CD4-positive, alpha-beta T cell treated with Interleukin-4 for 1 hour (primary cell): Measurements from ENCODE around the gene PODXL2.
A peak's percentile ranks its signal among the peaks of the same experiment; 100 is the strongest.
"Not testable (repeated sequence)": the region's sequence is repeated elsewhere in the genome, so short reads cannot be mapped to it uniquely, and the experiment has no call there.

ENCODE experiments used
- DNase-seq, 2 donors: peaks; one replicate each; pipeline ENCODE4 v3.0.0-alpha.2; 2020 to 2022

Gene PODXL2

DNA sequence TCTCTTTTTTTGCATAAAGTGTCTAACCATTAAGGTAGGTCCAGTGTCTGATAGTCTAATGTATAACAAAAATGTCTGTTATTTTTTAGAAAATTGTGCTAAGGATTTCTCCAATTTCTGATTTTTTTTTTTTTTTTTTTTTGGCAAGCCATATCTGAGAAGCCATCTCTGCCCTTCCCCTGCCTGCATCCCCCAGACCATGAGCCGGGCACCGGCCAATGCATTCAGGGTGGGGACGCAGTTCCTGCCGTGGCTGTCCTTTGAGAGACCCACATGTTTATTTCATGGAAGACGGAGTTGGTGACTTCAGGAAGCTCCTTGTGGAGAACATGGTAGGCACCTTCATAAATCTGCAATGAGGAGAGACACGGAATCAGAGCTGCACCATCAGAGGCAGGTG is 63.0 kb downstream of the PODXL2 start:
- no peak for DNase-seq

DNA sequence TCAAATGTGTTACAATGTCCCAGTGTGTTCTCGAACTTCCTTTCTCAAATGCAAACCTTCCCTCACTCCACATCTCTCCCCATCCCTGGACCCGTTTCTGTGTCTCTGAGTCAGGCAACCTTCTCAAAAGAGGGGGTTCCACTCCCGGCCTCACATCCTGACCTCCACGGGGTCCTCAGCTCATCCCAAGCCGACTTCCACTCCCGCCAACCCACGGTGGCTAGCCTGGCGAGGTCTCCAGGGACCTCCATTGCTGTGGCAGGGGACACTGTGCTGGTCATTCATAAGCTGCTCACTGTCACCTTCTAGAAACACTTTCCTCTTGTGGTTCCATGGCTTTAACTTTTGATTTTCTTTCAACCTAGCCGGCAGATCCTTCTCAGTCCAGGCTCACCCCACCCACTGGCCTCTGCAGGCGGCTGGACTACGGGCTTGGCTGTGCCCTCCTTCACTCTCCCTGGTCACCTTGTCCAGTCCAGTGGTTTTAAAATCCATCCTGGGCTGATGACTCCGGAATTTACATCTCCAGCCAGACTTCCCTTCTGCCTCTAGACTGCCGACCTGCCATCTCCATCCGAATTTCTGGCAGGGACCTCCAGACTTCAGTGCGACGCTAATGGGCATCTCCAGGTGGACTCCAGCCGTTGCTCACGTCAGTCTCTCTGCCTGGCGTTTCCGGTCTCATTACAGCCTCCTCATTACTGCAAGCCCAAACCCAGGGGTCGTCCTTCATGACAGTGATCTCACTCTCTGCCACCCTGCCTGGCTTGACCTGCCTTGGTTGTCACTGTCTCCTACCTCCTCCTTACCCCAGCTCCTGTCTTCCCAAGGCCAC is 63.7 kb downstream of the PODXL2 start:
- DNase-seq: no peak

DNA sequence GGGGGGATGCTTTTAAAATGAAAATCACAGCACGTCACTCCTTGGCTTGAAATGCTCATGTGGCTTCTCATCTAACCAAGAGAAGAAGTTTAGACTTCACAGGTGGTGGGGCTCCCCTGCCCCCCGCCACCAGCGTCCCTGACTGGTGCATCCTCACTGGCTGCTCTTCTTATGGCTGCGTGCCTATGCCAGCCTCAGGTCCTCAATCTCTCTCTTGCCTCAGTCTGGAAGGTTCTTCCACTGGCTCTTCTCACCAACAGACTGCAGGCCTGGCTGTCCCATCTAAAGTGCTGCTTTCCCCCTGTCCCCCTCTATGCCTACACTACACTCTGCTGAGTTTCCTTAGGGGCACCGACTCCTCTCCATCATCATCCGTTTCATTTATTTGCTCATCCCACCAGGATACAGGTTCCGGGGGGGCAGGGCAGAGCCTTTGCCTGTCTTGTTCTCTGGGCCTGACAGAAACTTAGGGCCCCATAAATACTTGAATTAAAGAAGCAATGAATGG is 64.4 kb downstream of the PODXL2 start:
- no peak for DNase-seq

DNA sequence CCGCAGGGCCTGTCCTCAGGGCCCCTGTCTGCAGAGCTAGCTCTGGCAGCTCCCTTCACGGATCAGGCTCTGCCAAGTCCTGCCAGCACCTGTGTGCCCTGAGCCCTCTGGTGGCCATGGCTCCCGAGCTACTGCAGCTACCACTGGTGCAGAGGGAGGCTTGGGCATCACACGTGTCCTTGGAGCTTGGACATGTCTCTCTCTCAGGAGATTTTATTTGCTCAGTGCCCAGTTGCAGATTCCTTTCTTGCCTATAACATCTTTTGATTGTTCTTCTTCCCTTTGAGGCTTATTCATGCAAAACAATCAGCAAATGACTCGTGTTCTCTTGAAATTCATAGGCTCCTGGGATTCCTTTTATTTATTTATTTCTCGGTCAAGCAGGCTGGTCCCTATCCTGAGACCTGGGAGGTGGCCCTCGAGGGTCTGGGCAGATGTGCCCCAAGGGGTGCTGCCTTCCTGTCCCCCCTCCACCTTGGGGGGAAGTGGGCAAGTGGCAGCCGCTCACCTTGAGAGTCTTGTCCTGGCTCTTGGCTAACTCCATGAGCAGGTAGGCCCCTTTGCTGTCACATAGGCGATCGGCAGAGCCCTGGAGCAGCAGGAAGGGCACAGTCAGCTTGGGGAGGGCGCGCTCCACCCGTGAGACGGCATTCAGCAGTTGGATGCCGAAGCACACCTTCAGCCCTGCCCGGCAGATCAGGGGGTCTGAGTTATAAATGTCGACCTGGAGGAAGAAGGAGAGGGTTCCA is 65.7 kb downstream of the PODXL2 start:
- peak; percentile 52 to 56 for DNase-seq

DNA sequence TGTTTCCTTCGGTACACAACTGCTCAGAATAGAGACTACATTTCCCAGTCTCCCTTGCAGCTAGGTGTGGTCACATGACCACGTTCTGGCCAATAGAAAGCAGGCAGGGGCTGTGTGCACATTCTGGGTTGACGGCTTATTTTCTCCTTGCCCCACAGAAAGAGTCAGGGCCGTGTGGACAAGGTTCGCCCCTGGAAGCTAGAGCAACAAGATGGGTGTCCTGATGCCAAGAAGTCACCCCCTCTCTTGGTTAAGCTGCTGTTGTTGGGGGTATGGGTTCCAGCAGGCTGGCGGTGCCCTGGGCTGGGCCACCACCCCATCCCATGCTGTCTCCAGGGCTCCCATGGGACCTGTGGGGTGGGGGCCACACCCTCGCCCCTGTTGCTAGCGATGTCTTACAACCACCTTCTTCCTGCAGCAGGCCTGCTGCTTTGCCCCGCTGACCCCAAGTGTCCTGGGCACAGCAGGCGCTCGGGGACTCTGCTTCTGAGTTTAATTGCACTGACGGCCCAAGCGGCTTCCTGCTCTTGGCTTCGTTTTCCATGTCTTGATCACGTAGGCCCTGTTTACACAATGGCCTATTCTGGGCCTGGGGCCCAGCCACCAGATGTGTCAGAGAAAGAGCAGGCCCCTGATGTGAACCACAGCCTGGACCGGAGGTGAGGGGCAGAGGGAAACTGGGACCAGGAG is 68.7 kb downstream of the PODXL2 start:
- peak; percentile 68 to 72 for DNase-seq

DNA sequence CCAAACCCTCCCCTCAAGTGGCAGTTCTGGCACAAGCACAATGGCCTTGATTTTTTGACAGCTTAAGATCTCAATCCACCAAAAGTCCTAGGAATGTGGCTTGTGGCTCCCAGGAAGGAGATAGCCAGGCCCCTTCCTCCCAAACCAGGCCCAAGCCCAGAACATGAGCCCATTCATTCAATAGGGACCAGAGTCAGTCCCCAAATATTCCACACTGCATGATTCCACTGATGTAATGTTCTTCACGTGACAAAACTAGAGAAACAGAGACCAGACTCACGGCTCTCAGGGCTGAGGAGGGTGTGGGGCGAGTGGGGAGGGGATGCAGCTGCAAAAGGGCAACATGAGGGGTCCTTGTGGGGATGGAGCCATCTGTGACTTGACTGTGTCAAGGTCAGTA is 69.3 kb downstream of the PODXL2 start:
- no peak for DNase-seq

DNA sequence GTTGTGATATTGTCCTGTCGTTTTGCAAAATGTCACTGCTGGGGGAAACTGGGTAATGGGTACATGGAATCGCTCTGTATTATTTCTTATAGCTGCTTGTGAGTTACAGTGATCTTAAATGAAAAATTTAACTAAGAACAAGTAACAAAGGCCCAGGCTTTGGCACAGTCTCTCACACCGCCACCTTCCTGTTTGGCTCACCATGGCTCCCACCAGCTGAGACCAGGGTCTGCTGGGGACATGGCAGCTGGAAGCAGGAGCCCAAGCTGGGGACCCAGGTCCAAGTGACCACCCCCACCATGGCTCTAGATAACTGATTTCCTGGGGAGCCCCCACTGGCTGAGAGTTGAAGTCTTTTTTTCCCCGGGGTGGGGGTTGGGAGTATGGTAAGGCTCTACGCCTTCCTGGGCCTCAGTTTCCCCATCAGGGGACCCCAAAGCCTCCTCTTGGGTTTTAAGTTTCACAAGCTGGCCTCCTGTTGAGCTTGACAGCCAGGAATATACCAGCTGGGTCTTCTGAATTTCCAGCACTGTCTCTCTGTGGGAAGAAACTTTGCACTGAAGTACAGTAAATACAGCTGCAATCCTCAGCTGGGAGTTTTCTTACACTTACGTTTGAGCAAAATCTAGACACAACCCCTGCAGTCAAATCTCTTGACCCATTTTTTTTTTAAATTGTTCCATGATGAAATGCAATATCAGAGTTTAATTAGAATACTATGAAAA is 69.9 kb downstream of the PODXL2 start:
- DNase-seq: no peak

DNA sequence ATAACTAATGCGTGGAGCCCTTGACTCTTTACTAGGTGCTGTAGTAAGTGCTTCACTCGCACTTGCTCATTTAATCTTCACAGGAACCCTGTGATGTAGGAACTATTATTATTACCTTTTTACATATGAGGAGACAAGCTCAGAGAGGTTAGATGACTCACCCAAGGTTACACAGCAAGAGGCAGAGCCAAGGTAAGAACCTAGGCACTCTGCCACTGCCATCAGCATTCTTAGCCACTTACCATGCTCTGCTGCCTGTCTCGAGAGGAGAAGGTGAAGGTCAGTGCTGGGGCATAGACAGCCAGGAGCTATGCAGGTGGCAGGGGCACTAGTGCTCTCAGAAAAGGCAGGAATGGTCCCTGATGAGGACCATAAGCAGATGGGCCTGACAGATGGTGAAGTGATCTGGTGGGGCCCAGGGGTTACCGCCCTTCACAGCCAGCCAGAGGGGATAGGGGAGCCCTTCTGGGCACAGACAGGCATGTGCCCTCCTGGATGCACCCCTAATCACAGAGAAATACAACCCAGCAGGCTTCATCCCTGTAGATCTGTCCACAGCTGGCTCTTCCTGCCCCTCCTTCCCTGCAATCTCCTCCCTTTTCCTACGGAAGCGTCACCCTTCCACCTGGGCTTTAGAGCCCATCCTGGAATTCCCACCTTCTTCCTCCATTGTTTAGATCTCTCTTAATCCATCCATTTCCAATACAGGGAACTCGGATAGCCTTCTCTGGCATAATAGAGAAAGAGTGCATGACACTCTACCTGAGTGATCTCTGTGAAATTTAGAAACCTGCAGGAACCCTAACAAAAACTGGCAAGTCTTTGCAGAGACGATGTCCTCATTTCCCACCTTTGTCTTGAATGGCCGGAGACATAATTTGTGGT is 70.7 kb downstream of the PODXL2 start:
- no peak for DNase-seq

DNA sequence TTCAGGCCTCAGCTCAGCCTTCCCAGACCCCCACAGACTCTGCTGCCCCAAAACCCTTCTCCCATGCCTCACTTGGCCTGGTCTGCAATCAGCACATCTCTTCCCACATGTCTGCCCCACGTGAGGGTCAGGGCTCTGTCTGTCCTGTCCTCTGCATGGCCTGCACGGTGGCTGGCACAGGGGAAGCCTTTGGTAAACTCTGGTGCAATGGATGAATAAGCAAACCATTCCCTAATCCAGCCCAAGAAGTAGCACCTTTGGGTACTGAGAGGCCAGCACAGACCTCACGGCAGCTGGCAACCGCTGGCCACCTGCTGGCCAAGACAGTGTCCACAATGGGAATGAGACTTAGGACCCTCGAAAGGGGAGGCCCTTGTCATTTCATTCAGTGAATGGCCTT is 71.4 kb downstream of the PODXL2 start:
- DNase-seq: no peak

DNA sequence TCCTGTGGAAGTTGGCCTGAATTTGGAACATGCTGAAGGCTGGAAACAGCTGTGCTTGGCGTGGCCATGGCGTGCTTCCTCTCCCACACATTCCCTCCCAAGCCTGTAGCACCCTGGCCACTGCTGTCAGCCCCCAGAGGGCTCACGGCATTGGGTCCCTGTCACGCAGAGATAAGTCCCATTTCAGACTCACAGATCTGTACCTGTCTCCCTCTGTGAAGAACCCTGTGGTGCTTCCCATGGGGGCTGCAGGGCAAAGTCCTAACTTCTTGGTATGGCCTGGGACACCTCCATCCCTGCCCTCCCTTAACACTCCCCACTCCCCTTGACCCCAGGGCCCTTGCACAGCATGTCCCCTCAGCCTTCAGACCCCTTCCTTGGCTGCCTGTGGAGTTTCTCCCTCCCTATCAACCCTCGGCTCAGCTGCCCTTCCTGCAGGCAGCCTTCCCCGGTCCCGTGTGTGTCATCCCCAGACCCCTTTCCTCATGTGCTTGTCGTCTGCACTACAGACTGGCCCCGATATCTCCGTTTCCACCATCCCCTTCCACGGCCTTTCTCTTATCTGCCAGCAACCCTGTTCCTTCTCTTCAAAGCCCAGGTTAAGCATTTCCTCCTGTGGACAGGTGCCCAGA is 72.4 kb downstream of the PODXL2 start:
- DNase-seq: no peak

DNA sequence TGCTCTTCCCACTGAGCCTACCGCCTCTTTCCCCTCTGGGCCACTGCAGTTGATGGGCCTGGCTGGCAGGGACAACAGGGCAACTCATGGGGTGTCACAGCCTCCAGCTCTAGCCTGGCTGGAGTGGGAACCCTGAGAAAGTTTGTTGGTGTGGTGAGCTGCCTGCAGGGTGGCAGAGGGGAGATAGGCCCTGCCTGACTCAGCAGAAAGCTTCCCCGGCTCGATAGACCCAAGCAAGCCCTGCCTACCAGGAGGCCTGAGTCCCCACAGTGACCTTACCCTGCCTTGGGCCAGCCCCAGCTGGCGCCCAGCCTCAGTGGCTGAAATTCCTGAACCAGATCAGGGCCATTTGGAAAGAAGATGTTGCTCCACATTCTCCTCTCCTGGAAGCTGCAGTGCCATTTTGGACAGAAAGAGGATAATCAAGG is 73.2 kb downstream of the PODXL2 start:
- no peak for DNase-seq

DNA sequence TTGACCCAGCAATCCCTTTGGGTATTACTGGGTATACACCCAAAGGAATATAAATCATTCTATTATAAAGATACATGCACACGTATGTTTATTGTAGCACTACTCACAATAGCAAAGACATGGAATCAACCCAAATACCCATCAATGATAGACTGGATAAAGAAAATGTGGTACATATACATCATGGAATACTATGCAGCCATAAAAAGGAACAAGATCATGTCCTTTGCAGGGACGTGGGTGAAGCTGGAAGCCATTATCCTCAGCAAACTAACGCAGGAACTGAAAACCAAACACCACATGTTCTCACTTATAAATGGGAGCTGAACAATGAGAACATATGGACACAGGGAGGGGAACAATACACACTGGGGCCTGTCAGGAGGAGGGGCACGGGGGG is 75.9 kb downstream of the PODXL2 start:
- DNase-seq: not testable (repeated sequence)

DNA sequence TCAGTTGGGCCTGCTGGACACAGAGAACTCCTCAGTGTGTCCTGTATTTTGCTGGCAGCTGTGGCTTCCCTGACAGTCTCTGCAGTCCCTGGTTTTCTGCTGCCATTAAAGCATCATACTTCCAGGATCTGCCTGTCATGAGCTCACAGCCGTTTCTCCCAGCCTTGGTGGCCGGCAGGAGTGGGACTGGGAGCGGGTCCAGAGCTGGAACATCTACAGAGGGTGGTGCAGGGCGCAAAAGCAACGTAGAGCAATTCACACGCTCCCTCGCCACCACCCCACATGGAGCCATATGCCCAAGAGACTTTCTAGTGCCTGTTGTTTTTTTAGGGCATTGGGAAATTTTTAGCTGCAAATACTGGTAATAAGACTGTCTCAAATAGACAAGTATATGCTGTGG is 77.3 kb downstream of the PODXL2 start:
- no peak for DNase-seq

DNA sequence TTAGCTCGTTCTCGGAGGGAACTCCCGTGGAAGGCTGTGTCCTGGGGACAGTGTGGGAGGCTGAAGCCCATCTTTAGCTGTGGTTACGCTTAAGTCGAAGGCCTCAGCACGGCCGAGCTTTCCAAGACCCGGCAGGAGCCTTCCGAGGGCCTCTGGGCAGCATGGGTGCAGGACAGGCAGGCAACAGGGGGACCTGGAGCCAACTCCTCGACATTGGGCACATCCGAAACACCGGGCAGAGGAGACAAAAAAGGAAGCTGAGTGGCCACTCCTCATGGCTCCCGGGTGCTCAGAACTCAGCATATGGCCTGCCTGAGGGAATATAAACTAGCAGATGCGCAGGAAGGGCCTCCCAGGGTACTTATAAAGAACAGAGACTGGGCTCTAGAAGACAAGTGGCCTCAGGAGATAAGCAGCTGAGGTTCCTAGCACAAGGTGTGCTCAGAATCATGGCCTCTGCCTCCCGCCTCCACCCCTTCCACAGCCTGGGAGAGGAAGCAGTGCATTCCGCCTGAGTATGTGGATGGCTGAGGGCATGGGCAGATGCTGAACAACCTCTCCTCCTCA is 77.9 kb downstream of the PODXL2 start:
- DNase-seq: no peak

DNA sequence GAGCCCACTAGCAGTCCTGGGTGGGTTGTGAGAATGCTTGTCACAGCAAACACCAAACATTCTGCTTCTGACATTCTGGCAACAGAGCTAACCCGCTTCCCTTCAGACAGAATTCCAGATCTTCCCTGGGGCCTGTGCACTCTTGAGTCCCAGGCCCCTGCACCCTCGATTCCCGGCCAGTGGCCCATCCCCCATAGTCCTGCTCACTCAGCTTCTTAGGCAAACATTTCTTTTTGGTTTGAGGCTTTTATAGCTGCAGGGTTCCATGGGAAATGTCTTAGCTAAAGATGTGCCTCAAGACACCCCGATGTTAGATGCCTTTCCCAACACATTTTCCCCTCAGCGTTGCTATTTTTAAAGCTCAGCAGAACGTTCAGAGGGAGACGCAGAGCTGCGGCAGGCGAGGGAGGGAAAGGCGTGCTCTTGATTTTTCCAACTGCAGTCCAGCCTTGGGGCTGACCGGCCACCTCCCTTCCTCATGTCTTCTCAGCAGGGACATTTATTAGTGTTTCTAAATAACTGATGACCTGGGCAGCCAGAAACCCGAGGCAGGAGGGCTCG is 78.9 kb downstream of the PODXL2 start:
- DNase-seq: no peak

DNA sequence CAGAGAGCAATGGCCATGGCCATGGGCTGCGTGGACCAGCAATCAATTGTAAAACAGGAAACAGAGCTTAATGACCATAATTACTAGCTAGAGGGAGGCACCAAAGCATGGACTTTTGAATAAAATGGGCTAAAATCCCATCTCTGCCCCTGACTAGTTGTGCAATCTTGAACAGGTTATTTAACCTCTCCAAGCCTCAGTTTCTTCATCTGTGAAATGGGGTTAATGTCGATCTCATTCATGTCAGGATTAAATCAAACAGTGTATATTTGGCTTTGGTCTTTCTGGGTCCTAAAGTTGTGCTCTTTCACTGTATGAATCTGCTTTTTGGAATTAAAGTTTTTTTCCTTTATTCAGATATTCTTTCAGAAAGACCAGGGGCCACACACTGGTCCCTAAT is 79.9 kb downstream of the PODXL2 start:
- DNase-seq: no peak

DNA sequence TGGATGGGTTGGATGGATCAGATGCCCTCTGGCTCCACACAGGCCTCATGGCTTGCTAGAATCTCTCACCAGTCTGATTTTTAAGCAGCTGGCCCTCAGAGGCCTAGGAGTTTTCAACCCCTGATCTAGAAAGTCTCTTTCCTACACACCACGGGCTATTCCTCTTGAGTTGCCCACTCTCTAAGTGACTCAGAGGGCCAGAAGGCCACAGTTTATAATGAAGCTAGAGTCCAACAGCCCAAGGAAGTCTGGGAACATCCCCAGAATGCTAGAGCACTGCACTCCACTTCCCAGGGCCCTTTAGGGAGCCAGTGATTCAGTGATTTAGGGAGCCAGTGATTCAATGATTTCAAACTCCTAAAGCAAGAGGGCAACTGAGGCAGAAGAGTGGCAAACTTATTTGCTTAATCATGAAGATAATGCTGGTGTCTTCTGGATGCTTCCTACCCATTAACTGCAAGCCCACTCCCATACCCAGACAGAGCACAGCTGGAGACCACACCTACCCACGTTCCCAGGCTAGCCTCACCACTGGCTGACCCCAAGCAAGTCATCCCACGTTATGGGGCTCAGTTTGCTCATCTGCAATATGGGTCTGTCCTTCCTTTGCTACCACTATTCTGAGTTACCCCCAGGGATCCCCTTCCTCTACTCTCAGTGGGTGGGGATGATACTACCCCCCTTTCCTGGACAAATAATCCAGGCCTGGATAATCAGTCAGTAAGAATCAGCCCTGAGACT is 80.5 kb downstream of the PODXL2 start:
- DNase-seq: no peak

DNA sequence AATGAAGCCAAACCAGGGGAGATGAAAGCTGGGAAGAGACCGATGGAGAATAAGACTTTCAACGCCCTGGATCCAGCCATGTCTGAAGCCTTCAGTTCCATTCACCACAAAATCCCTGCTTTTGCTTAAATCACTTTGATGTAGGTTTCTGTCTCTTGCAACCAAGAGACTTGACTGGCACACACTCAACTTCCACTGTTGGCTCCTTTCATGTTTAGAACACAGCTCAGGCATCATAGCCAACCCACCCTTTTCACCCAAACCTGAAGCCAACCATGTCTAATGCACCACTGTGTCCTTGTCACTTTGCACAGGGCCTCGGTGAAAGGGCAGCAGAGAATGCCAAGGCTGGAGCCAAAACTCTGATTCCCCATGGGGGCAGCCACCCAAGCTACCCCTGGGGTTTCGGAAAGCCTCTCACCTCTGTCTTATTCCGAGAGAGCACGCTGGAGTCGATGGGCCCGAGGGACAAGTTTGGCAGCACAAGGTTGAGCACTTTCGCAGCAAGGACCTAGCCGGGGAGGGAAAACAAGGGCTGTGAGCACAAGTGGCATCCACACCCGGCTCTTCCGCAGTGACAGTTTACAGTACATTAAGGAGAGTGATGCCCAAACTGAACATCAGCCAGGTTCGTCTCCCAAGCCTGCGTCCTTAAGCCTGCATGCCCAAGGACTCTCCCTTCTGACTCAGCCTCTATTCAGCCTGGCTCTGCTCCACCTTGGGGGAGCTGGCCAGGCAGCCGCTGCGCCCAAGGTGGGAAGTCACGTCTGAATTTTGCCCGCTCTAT is 81.4 kb downstream of the PODXL2 start:
- DNase-seq: no peak
